ENCODE measurements around the gene LIG3. TPM values are rescaled to one million over a fixed set of nuclear protein-coding genes. Genes with fewer than 3 reads are reported as not detected.
A peak's percentile ranks its signal among the peaks of the same experiment; 100 is the strongest.
"Not testable (repeated sequence)": the region's sequence is repeated elsewhere in the genome, so short reads cannot be mapped to it uniquely, and the experiment has no call there.

LIG3 gene
- 20.9 TPM for polyA plus RNA-seq (2013, experiment 1 of 2; ENCODE audit: insufficient read length)
- polyA plus RNA-seq (2013, experiment 2 of 2; ENCODE audit: insufficient read length) = 18.1 TPM

GRCh38 chr17:34980353-34980680, at the start of gene LIG3:
Gene LIG3, plus strand, starts transcription at chr17:34980512. Its CDS starts 2,494 bp downstream, at chr17:34983006.
- peak; percentile 93 for DNase-seq

GRCh38 chr17:34950780-34951179, 29.5 kb upstream of the LIG3 start:
- DNase-seq = not testable (repeated sequence)

GRCh38 chr17:34958438-34958837, 21.9 kb upstream of the LIG3 start:
- DNase-seq = no peak

- peak; percentile 95 for DNase-seq
These were observed 19.0 kb upstream of the LIG3 start, which contains the start of the genes CCT6B and ZNF830 for GRCh38 chr17:34961093-34961911. Gene CCT6B, minus strand, starts transcription at chr17:34961460. Its CDS starts 67 bp downstream, at chr17:34961393. Gene ZNF830, plus strand, starts transcription at chr17:34961540. Its CDS starts 27 bp downstream, at chr17:34961567.

DNA sequence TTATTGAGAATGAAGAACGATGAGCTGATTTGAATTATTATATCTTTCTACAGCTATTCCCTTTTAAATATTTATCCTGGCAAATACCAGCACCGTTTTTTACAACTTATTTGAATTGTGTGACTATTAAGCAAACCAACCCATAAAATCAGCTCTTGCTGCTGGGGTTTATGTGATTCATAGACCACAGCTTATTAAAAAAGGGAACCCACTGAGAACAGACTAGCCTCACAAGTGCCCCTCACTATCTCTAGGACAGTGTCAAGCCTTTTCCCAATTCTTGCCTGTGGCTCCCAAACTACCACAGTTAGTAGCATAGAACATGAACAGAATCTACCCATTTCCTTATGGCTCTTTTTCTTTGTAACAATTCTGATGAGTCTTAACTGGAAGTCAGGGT, 6.1 kb upstream of the LIG3 start:
- no peak for DNase-seq

DNA sequence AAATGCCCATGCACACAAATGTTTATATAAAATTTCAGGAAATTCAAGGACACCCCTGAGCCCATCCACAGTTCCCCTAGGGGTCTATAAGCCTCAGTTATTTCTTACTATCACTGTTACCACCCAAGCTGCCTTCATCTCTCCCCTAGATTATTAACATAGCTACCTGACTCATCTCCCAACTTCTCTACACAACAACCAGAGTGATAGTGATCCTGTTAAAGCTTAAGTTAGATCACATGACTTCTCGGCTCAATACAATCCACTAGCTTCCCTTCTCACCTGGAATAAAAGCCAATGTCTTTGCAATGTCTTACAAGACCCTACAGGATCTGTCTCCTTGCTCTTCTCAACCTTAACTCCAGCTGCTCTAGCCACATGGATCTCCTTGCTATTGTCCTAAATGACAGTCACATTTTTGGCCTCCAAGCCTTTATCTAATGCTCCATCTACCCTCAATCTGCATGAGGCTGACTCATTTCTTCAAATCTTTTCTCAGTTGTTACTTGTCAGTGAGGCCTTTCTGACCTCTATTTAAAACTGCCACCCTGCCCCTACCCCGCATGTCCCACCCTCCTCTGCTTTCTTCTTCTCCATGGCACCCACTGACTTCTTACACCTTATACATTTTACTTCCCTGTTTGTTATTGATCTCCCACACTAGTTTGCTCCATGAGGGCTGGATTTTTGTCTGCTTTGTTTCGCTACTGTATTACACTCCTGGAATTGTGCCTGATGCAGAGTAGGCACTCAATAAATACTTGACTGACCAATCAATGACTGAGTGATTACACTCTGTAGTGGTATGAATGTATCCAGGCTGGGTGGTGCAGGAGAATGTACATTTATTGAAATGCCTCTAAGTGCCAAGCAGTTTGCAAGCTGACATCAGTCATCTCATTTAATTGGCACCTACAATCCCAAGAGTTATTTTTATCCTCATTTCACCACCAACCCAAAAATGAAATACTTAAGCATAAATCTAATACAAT, 5.2 kb upstream of the LIG3 start:
- no peak for DNase-seq

- DNase-seq = no peak
These were observed 1.2 kb upstream of the LIG3 start for GRCh38 chr17:34979153-34979552.

- peak; percentile 12 for DNase-seq
These were observed 511 bp upstream of the LIG3 start for GRCh38 chr17:34979650-34980352.

GRCh38 chr17:34980681-34981537, 597 bp downstream of the LIG3 start:
- DNase-seq = peak; percentile 87

- no peak for DNase-seq
These were observed 1.4 kb downstream of the LIG3 start for GRCh38 chr17:34981538-34982241.

- no peak for DNase-seq
These were observed 6.9 kb downstream of the LIG3 start for GRCh38 chr17:34987232-34987631.

GRCh38 chr17:34988644-34989043, 8.3 kb downstream of the LIG3 start:
- no peak for DNase-seq

GRCh38 chr17:34989473-34989872, 9.2 kb downstream of the LIG3 start:
- DNase-seq = no peak

DNA sequence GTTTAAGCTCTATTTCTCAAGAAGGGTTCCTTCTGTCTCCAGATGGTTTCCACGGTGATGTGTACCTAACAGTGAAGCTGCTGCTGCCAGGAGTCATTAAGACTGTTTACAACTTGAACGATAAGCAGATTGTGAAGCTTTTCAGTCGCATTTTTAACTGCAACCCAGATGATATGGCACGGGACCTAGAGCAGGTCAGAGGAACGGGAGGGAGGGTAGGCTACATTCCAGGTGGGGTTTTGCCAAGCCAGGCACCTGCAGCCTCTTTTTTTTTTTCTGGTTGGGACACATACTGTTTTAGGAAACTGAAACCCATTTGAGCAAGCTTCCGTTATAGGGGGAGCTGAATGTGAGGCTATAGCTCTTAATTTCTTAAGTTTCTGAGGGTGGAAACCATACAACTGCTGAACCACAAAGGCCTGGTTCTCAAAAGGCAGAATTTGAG, 10.6 kb downstream of the LIG3 start:
- no peak for DNase-seq

GRCh38 chr17:34991606-34992005, 11.3 kb downstream of the LIG3 start:
- no peak for DNase-seq

- no peak for DNase-seq
These were observed 12.7 kb downstream of the LIG3 start for GRCh38 chr17:34993031-34993430.

- DNase-seq = no peak
These were observed 16.3 kb downstream of the LIG3 start for GRCh38 chr17:34996422-34997285.

DNA sequence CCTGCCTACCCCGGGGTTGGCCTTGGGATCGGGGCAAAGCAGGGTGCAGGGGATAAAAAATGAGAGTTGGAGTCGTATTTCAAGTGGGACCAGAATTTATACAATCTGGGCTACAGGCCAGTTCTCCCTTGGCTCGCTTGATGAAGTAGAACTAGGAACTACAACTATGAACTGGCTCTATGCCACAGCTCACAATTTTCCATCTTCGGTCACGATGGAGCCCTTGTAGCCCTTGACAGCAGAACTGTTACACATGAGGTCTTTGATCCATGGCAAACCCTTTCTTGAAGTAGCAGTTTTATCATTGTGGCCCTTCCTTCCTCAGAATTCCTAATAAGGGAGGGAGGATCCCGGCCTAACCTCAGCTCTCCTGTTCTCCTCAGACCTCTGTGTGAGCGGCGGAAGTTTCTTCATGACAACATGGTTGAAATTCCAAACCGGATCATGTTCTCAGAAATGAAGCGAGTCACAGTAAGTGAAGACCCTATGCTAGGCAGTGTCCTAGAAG, 17.1 kb downstream of the LIG3 start:
- peak; percentile 81 for DNase-seq

DNA sequence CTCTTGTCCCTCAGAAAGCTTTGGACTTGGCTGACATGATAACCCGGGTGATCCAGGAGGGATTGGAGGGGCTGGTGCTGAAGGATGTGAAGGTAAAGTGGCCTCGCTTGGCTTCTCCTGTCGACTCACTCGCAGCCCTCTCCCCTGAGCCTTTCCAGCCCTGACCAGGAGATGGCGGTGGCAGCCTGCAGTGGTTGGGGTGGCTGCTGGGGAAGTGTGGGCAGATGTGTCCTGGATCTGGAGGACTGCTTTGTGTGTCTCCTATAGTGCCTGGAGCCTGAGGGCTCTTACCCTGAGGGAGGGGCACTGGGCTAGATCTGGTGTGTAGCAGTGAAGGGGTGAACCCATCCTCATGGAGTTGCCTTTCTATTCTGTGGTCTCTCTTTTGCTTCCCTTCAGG, 17.9 kb downstream of the LIG3 start:
- peak; percentile 68 for DNase-seq
